ENCODE data around the gene SELP.

SELP gene

DNA sequence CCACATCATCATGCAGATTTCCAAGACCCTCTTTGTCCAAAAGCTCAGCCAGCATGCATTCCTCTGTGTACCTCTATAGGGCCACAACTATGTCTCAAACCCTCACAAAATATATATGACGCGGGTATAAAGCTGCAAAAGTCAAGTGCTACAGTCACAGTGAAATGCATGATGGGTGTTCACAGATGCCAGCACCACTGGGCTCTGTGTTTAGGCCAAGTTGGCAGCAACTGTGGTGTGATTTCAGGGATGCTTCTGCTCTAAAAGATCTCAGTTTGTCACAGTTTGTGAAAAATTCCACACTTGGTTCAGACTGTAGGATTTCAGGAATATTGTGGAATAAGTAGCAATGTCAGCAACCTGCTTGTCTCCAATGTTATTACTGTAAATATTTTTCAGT lies 23.9 kb upstream of the SELP start:
- no peaks in the 10 kb centered on the region for H3K9me2 ChIP-seq (replicated peaks; ENCODE audit: insufficient read depth, low read length)
- no peaks in the 10 kb centered on the region for H3K79me2 ChIP-seq (ENCODE audit: low read length)
- no peaks in the 10 kb centered on the region for H3K9me3 ChIP-seq (replicated peaks; ENCODE audit: insufficient read depth, low read length)
- no peak for DNase-seq
- no peak overlapping the region for H3K27ac ChIP-seq (ENCODE audit: low read length)
- no peaks in the 10 kb centered on the region for H4K20me1 ChIP-seq (ENCODE audit: insufficient read depth, low read length)
- H3K36me3 ChIP-seq (replicated peaks; ENCODE audit: insufficient read depth, low read length) = no peaks in the 10 kb centered on the region
- no peaks in the 10 kb centered on the region for H3K27me3 ChIP-seq (replicated peaks; ENCODE audit: insufficient read depth, low read length)
- no peak overlapping the region for H3K4me2 ChIP-seq (ENCODE audit: low read depth, low read length)
- H3F3A ChIP-seq (ENCODE audit: insufficient read depth, low read length) = no peaks in the 10 kb centered on the region
- no peaks in the 10 kb centered on the region for H3K4me1 ChIP-seq (ENCODE audit: low read length)
- no peak overlapping the region for H2AFZ ChIP-seq (ENCODE audit: low read length)
- H3K9ac ChIP-seq (ENCODE audit: low read length) = no peak overlapping the region
- no peak for TF ChIP-seq EZH2phosphoT487 (IDR thresholded peaks at IDR 0.05; ENCODE audit: low read length)
- TF ChIP-seq, protein P1, sequence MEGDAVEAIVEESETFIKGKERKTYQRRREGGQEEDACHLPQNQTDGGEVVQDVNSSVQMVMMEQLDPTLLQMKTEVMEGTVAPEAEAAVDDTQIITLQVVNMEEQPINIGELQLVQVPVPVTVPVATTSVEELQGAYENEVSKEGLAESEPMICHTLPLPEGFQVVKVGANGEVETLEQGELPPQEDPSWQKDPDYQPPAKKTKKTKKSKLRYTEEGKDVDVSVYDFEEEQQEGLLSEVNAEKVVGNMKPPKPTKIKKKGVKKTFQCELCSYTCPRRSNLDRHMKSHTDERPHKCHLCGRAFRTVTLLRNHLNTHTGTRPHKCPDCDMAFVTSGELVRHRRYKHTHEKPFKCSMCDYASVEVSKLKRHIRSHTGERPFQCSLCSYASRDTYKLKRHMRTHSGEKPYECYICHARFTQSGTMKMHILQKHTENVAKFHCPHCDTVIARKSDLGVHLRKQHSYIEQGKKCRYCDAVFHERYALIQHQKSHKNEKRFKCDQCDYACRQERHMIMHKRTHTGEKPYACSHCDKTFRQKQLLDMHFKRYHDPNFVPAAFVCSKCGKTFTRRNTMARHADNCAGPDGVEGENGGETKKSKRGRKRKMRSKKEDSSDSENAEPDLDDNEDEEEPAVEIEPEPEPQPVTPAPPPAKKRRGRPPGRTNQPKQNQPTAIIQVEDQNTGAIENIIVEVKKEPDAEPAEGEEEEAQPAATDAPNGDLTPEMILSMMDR (IDR thresholded peaks at IDR 0.05; ENCODE audit: low read length) = no peak
- TF ChIP-seq EZH2 (optimal IDR thresholded peaks at IDR 0.05; ENCODE audit: low read depth, low read length) = no peak
- H3K4me3 ChIP-seq (ENCODE audit: low read length) = no peak overlapping the region

DNA sequence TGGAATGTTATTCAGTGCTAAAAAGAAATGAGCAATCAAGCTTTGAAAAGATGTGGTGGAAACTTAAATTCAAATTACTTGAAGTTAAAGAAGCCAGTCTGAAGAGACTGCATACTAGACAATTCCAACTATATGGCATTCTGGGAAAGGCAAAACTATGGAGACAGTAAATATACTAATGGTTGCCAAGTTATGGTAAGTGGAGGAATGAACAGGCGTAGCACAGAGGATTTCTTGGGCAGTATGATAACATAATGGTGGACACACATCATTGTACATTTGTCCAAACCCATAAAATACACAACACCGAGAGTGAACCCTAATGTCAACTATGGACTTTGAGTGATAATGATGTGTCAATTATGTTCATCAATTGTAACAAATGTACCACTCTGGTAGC lies 21.1 kb upstream of the SELP start:
- no peaks in the 10 kb centered on the region for H3K36me3 ChIP-seq (replicated peaks; ENCODE audit: insufficient read depth, low read length)
- H3F3A ChIP-seq (ENCODE audit: insufficient read depth, low read length) = no peaks in the 10 kb centered on the region
- no peak overlapping the region for H2AFZ ChIP-seq (ENCODE audit: low read length)
- no peak for DNase-seq
- no peak overlapping the region for H3K27ac ChIP-seq (ENCODE audit: low read length)
- H3K4me2 ChIP-seq (ENCODE audit: low read depth, low read length) = no peak overlapping the region
- TF ChIP-seq EZH2phosphoT487 (IDR thresholded peaks at IDR 0.05; ENCODE audit: low read length) (no peak), EZH2 (optimal IDR thresholded peaks at IDR 0.05; ENCODE audit: low read depth, low read length) (no peak)
- TF ChIP-seq, protein P1 (IDR thresholded peaks at IDR 0.05; ENCODE audit: low read length) = no peak
- no peaks in the 10 kb centered on the region for H3K9me2 ChIP-seq (replicated peaks; ENCODE audit: insufficient read depth, low read length)
- no peaks in the 10 kb centered on the region for H3K4me1 ChIP-seq (ENCODE audit: low read length)
- H3K27me3 ChIP-seq (replicated peaks; ENCODE audit: insufficient read depth, low read length) = no peaks in the 10 kb centered on the region
- H3K79me2 ChIP-seq (ENCODE audit: low read length) = no peaks in the 10 kb centered on the region
- no peak overlapping the region for H3K4me3 ChIP-seq (ENCODE audit: low read length)
- no peaks in the 10 kb centered on the region for H4K20me1 ChIP-seq (ENCODE audit: insufficient read depth, low read length)
- H3K9me3 ChIP-seq (replicated peaks; ENCODE audit: insufficient read depth, low read length) = no peaks in the 10 kb centered on the region
- H3K9ac ChIP-seq (ENCODE audit: low read length) = no peak overlapping the region

DNA sequence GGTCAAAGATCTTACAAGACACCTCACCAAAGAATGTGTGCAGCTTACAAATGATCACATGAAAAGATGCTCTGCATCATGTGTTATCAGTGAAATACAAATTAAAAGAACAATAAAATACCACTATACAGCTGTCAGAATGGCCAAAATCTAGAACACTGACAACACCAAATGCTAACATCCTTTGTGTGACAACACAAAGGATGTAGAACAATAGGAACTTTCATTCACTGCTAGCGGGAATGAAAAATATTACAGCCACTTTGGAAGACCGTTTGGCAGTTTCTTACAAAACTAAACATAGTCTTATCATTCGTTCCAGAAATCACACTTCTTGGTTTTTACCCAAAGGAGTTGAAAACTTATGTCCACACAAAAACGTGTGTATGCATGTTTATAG lies 20.6 kb upstream of the SELP start:
- H4K20me1 ChIP-seq (ENCODE audit: insufficient read depth, low read length) = no peaks in the 10 kb centered on the region
- no peaks in the 10 kb centered on the region for H3K79me2 ChIP-seq (ENCODE audit: low read length)
- no peak overlapping the region for H2AFZ ChIP-seq (ENCODE audit: low read length)
- no peaks in the 10 kb centered on the region for H3F3A ChIP-seq (ENCODE audit: insufficient read depth, low read length)
- H3K9ac ChIP-seq (ENCODE audit: low read length) = no peak overlapping the region
- H3K27me3 ChIP-seq (replicated peaks; ENCODE audit: insufficient read depth, low read length) = no peaks in the 10 kb centered on the region
- TF ChIP-seq EZH2phosphoT487 (IDR thresholded peaks at IDR 0.05; ENCODE audit: low read length) (no peak), EZH2 (optimal IDR thresholded peaks at IDR 0.05; ENCODE audit: low read depth, low read length) (no peak)
- TF ChIP-seq, protein P1 (IDR thresholded peaks at IDR 0.05; ENCODE audit: low read length) = no peak
- H3K36me3 ChIP-seq (replicated peaks; ENCODE audit: insufficient read depth, low read length) = no peaks in the 10 kb centered on the region
- H3K4me1 ChIP-seq (ENCODE audit: low read length) = no peaks in the 10 kb centered on the region
- H3K9me2 ChIP-seq (replicated peaks; ENCODE audit: insufficient read depth, low read length) = no peaks in the 10 kb centered on the region
- no peak overlapping the region for H3K27ac ChIP-seq (ENCODE audit: low read length)
- H3K9me3 ChIP-seq (replicated peaks; ENCODE audit: insufficient read depth, low read length) = no peaks in the 10 kb centered on the region
- H3K4me3 ChIP-seq (ENCODE audit: low read length) = no peak overlapping the region
- no peak overlapping the region for H3K4me2 ChIP-seq (ENCODE audit: low read depth, low read length)
- DNase-seq = no peak
